Measurements from ENCODE around the gene OSGIN1.

Gene OSGIN1

GRCh38 chr16:83973581-83974385, 20.7 kb downstream of the OSGIN1 start:
- no peak overlapping the region for H3K4me3 ChIP-seq (ENCODE audit: low read length in 2 of 2)
- peaks cover 0 to 3% of the 10 kb centered on the region in 2 donors for H3K27me3 ChIP-seq (ENCODE audit: control insufficient read depth in 2 of 2, insufficient read depth in 2 of 2, low read length in 2 of 2)
- H3K36me3 ChIP-seq (ENCODE audit: control insufficient read depth in 2 of 2, insufficient read depth in 2 of 2, low read length in 2 of 2): no peaks in the 10 kb centered on the region
- peaks cover 0 to 1% of the 10 kb centered on the region in 2 donors for H3K9me3 ChIP-seq (ENCODE audit: control insufficient read depth in 2 of 2, low read length in 2 of 2)
- no peaks in the 10 kb centered on the region for H3K4me1 ChIP-seq (ENCODE audit: control insufficient read depth in 2 of 2, insufficient read depth in 2 of 2, low read length in 2 of 2)
- H3K27ac ChIP-seq (ENCODE audit: low read depth in 2 of 2, low read length in 2 of 2): no peak overlapping the region
- H3K9ac ChIP-seq (ENCODE audit: low read depth in 1 of 2, low read length in 2 of 2): no peak overlapping the region

DNA sequence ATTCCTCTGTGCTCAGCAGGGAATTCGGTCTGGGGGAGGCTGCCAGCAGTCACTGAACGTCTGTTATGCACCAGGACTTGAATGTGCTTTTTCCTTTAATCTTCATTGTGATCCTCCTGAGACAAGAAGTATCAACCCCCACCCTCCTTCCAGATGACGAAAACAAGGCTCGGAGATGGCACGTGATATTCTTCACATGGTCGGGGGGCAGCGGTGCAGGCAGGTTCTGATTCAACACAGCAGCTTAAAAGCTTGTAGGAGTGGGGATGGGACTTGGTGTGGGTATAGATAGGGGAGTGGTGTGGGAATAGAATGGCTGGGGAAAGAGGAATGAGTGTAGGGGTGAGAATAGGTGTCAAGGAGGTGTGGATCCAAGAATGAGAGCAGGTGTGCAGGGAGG, 21.4 kb downstream of the OSGIN1 start:
- Histone ChIP-seq H3K27me3 (ENCODE audit: control insufficient read depth in 2 of 2, insufficient read depth in 2 of 2, low read length in 2 of 2) (peaks cover 0 to 3% of the 10 kb centered on the region in 2 donors), H3K27ac (ENCODE audit: low read depth in 2 of 2, low read length in 2 of 2) (no peak overlapping the region), H3K4me3 (ENCODE audit: low read length in 2 of 2) (no peak overlapping the region), H3K36me3 (ENCODE audit: control insufficient read depth in 2 of 2, insufficient read depth in 2 of 2, low read length in 2 of 2) (no peaks in the 10 kb centered on the region), H3K4me1 (ENCODE audit: control insufficient read depth in 2 of 2, insufficient read depth in 2 of 2, low read length in 2 of 2) (no peaks in the 10 kb centered on the region), H3K9me3 (ENCODE audit: control insufficient read depth in 2 of 2, low read length in 2 of 2) (peaks cover 0 to 4% of the 10 kb centered on the region in 2 donors), H3K9ac (ENCODE audit: low read depth in 1 of 2, low read length in 2 of 2) (no peak overlapping the region)

GRCh38 chr16:83975590-83976260, 22.7 kb downstream of the OSGIN1 start:
- Histone ChIP-seq H3K36me3 (ENCODE audit: control insufficient read depth in 2 of 2, insufficient read depth in 2 of 2, low read length in 2 of 2) (no peaks in the 10 kb centered on the region), H3K9me3 (ENCODE audit: control insufficient read depth in 2 of 2, low read length in 2 of 2) (peaks cover 0 to 4% of the 10 kb centered on the region in 2 donors), H3K4me1 (ENCODE audit: control insufficient read depth in 2 of 2, insufficient read depth in 2 of 2, low read length in 2 of 2) (no peaks in the 10 kb centered on the region), H3K9ac (ENCODE audit: low read depth in 1 of 2, low read length in 2 of 2) (no peak overlapping the region), H3K27ac (ENCODE audit: low read depth in 2 of 2, low read length in 2 of 2) (no peak overlapping the region), H3K4me3 (ENCODE audit: low read length in 2 of 2) (no peak overlapping the region), H3K27me3 (ENCODE audit: control insufficient read depth in 2 of 2, insufficient read depth in 2 of 2, low read length in 2 of 2) (peaks cover 0 to 3% of the 10 kb centered on the region in 2 donors)

DNA sequence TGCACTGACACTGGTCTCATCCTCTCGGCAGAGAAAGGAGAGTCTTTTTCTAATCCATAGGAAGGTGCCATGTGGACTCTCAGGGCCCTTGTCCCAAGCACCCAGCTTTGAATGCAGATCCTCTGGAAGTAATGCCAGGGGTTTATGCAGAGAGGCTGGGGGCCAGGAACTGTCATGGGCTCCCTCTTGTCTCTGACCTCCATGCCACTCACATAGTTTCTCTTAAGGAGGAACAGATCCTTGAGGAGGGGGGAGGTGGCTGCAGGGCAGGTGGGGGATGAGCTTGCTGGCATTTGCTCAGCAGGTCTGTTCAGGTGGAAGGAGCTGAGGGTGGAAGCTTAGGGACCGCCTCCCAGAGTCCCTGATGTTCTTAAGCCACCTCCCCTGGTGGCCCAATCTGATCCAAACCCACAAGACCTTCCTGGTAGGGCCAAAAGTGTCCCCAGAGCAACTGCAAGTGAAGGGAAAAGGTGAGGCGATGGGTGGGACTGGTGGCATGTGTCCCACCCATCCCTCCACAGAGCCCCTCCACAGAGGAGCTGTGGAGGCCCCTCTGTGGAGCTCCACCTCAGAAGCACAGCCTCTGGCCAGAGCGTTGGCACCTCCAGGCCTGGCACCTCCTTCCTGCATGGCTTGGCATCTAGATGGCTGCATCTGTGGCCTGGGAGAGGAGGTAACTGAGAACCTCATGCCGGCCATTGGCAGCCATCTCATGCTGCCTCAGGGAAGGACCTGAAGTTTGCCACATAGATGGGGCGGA, 24.2 kb downstream of the OSGIN1 start:
- no peaks in the 10 kb centered on the region for H3K36me3 ChIP-seq (ENCODE audit: control insufficient read depth in 2 of 2, insufficient read depth in 2 of 2, low read length in 2 of 2)
- peaks cover 0 to 3% of the 10 kb centered on the region in 2 donors for H3K27me3 ChIP-seq (ENCODE audit: control insufficient read depth in 2 of 2, insufficient read depth in 2 of 2, low read length in 2 of 2)
- no peak overlapping the region for H3K4me3 ChIP-seq (ENCODE audit: low read length in 2 of 2)
- H3K9me3 ChIP-seq (ENCODE audit: control insufficient read depth in 2 of 2, low read length in 2 of 2): peaks cover 0 to 4% of the 10 kb centered on the region in 2 donors
- H3K27ac ChIP-seq (ENCODE audit: low read depth in 2 of 2, low read length in 2 of 2): no peak overlapping the region
- H3K4me1 ChIP-seq (ENCODE audit: control insufficient read depth in 2 of 2, insufficient read depth in 2 of 2, low read length in 2 of 2): no peaks in the 10 kb centered on the region
- no peak overlapping the region for H3K9ac ChIP-seq (ENCODE audit: low read depth in 1 of 2, low read length in 2 of 2)

DNA sequence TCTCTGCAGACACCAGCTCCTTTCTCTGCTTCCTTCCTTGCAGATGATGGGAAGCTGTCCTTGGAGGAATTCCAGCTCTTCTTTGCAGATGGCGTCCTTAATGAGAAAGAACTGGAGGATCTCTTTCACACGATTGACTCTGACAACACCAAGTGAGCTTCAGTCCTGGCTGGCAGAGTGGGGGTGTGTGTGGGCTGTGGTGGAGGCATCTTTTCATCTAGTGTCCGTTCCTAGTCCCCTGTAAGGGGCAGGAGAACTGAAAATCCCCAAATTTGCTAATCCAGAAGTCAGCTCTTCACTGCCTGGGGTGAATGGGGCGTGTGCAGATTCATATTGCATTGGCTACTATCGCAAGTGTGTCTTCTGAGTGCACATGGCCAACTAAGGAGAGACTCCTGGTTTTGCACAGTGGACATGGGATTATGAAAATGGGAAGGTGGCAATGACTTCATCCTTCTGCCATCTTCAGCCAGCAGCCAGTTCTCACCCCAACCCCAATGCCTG, 25.4 kb downstream of the OSGIN1 start:
- Histone ChIP-seq H3K4me1 (ENCODE audit: control insufficient read depth in 2 of 2, insufficient read depth in 2 of 2, low read length in 2 of 2) (no peaks in the 10 kb centered on the region), H3K27ac (ENCODE audit: low read depth in 2 of 2, low read length in 2 of 2) (no peak overlapping the region), H3K9me3 (ENCODE audit: control insufficient read depth in 2 of 2, low read length in 2 of 2) (peaks cover 0 to 4% of the 10 kb centered on the region in 2 donors), H3K36me3 (ENCODE audit: control insufficient read depth in 2 of 2, insufficient read depth in 2 of 2, low read length in 2 of 2) (no peaks in the 10 kb centered on the region), H3K9ac (ENCODE audit: low read depth in 1 of 2, low read length in 2 of 2) (no peak overlapping the region), H3K4me3 (ENCODE audit: low read length in 2 of 2) (no peak overlapping the region), H3K27me3 (ENCODE audit: control insufficient read depth in 2 of 2, insufficient read depth in 2 of 2, low read length in 2 of 2) (peaks cover 0 to 3% of the 10 kb centered on the region in 2 donors)

GRCh38 chr16:83979441-83979840, 26.4 kb downstream of the OSGIN1 start:
- peaks cover 0 to 3% of the 10 kb centered on the region in 2 donors for H3K27me3 ChIP-seq (ENCODE audit: control insufficient read depth in 2 of 2, insufficient read depth in 2 of 2, low read length in 2 of 2)
- no peak overlapping the region for H3K9ac ChIP-seq (ENCODE audit: low read depth in 1 of 2, low read length in 2 of 2)
- H3K27ac ChIP-seq (ENCODE audit: low read depth in 2 of 2, low read length in 2 of 2): no peak overlapping the region
- H3K9me3 ChIP-seq (ENCODE audit: control insufficient read depth in 2 of 2, low read length in 2 of 2): peaks cover 0 to 4% of the 10 kb centered on the region in 2 donors
- no peaks in the 10 kb centered on the region for H3K36me3 ChIP-seq (ENCODE audit: control insufficient read depth in 2 of 2, insufficient read depth in 2 of 2, low read length in 2 of 2)
- no peak overlapping the region for H3K4me3 ChIP-seq (ENCODE audit: low read length in 2 of 2)
- H3K4me1 ChIP-seq (ENCODE audit: control insufficient read depth in 2 of 2, insufficient read depth in 2 of 2, low read length in 2 of 2): no peaks in the 10 kb centered on the region

- no peak overlapping the region for H3K9ac ChIP-seq (ENCODE audit: low read depth in 1 of 2, low read length in 2 of 2)
- H3K4me3 ChIP-seq (ENCODE audit: low read length in 2 of 2): no peak overlapping the region
- no peaks in the 10 kb centered on the region for H3K36me3 ChIP-seq (ENCODE audit: control insufficient read depth in 2 of 2, insufficient read depth in 2 of 2, low read length in 2 of 2)
- H3K27me3 ChIP-seq (ENCODE audit: control insufficient read depth in 2 of 2, insufficient read depth in 2 of 2, low read length in 2 of 2): peaks cover 0 to 3% of the 10 kb centered on the region in 2 donors
- H3K9me3 ChIP-seq (ENCODE audit: control insufficient read depth in 2 of 2, low read length in 2 of 2): peaks cover 0 to 4% of the 10 kb centered on the region in 2 donors
- H3K4me1 ChIP-seq (ENCODE audit: control insufficient read depth in 2 of 2, insufficient read depth in 2 of 2, low read length in 2 of 2): no peaks in the 10 kb centered on the region
- no peak overlapping the region for H3K27ac ChIP-seq (ENCODE audit: low read depth in 2 of 2, low read length in 2 of 2)
Observed at GRCh38 chr16:83980794-83981193, 27.8 kb downstream of the OSGIN1 start.

DNA sequence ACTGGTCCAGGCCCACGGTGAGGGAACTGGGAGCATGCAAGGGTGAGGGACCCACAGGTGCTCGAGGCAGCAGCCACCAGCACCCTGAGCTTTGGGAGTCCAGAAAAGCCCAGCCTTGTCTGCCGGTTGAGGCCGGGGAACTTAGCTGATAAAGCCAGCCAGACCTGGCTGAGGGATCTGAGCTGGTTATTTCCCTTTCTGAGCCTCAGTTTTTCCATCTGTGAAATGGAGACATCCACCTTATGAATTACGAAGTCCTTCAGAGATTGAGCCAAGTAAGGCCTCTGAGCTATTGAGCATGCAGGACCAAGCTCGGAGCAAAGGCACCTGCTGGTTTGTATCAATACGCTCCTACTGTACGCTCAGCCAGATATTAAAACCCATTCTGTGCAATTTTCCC, 28.8 kb downstream of the OSGIN1 start:
- no peaks in the 10 kb centered on the region for H3K4me1 ChIP-seq (ENCODE audit: control insufficient read depth in 2 of 2, insufficient read depth in 2 of 2, low read length in 2 of 2)
- no peaks in the 10 kb centered on the region for H3K36me3 ChIP-seq (ENCODE audit: control insufficient read depth in 2 of 2, insufficient read depth in 2 of 2, low read length in 2 of 2)
- no peak overlapping the region for H3K27ac ChIP-seq (ENCODE audit: low read depth in 2 of 2, low read length in 2 of 2)
- H3K4me3 ChIP-seq (ENCODE audit: low read length in 2 of 2): no peak overlapping the region
- H3K9me3 ChIP-seq (ENCODE audit: control insufficient read depth in 2 of 2, low read length in 2 of 2): peaks cover 0 to 4% of the 10 kb centered on the region in 2 donors
- no peak overlapping the region for H3K9ac ChIP-seq (ENCODE audit: low read depth in 1 of 2, low read length in 2 of 2)
- H3K27me3 ChIP-seq (ENCODE audit: control insufficient read depth in 2 of 2, insufficient read depth in 2 of 2, low read length in 2 of 2): no peaks in the 10 kb centered on the region

- Histone ChIP-seq H3K9ac (ENCODE audit: low read depth in 1 of 2, low read length in 2 of 2) (no peak overlapping the region), H3K27ac (ENCODE audit: low read depth in 2 of 2, low read length in 2 of 2) (no peak overlapping the region), H3K36me3 (ENCODE audit: control insufficient read depth in 2 of 2, insufficient read depth in 2 of 2, low read length in 2 of 2) (no peaks in the 10 kb centered on the region), H3K9me3 (ENCODE audit: control insufficient read depth in 2 of 2, low read length in 2 of 2) (peaks cover 0 to 4% of the 10 kb centered on the region in 2 donors), H3K4me3 (ENCODE audit: low read length in 2 of 2) (no peak overlapping the region), H3K27me3 (ENCODE audit: control insufficient read depth in 2 of 2, insufficient read depth in 2 of 2, low read length in 2 of 2) (peaks cover 0 to 6% of the 10 kb centered on the region in 2 donors), H3K4me1 (ENCODE audit: control insufficient read depth in 2 of 2, insufficient read depth in 2 of 2, low read length in 2 of 2) (no peaks in the 10 kb centered on the region)
Observed at GRCh38 chr16:83983491-83983890, 30.5 kb downstream of the OSGIN1 start.
